RWPE2 (cell line): ENCODE measurements around the gene PELO.

Experiments used
- ATAC-seq: fragments of 200-7000 bp; cut with Tn5 transposase; 3 replicates; pipeline ENCODE4 v1.9.1; 2021; ENCODE audit warnings: low read depth
- DNase-seq: peaks from one replicate; pipeline ENCODE4 v3.0.0-alpha.2; 2020; ENCODE audit warnings: low spot score
- H3K27ac ChIP-seq: fragments of 450-650 bp; 2 replicates; pipeline ENCODE4 v1.5.1; 2017; ENCODE audit warnings: mild to moderate bottlenecking; ENCODE audit not compliant: poor library complexity, severe bottlenecking
- H3K27me3 ChIP-seq: fragments of 250-450 bp; sonication (Bioruptor Pico); 2 replicates; pipeline ENCODE4 v1.5.1; 2021; ENCODE audit warnings: mild to moderate bottlenecking, moderate library complexity; ENCODE audit not compliant: insufficient read depth, poor library complexity, severe bottlenecking
- H3K36me3 ChIP-seq: fragments of 250-450 bp; sonication (Bioruptor Pico); 2 replicates; pipeline ENCODE4 v1.5.1; 2020; ENCODE audit warnings: low read depth, mild to moderate bottlenecking, moderate library complexity
- H3K4me1 ChIP-seq: fragments of 250-450 bp; sonication (Bioruptor Pico); 2 replicates; pipeline ENCODE4 v1.5.1; 2021; ENCODE audit warnings: mild to moderate bottlenecking, moderate library complexity; ENCODE audit not compliant: insufficient read depth, poor library complexity, severe bottlenecking
- H3K4me3 ChIP-seq: fragments of 250-450 bp; sonication (Bioruptor Pico); 2 replicates; pipeline ENCODE4 v1.5.1; 2021; ENCODE audit warnings: mild to moderate bottlenecking, moderate library complexity; ENCODE audit not compliant: severe bottlenecking
- H3K9me3 ChIP-seq: fragments of 250-450 bp; sonication (Bioruptor Pico); 2 replicates; pipeline ENCODE4 v1.5.1; 2021; ENCODE audit warnings: mild to moderate bottlenecking, moderate library complexity; ENCODE audit not compliant: severe bottlenecking
- TF ChIP-seq, protein P1 (sequence below): fragments of 450-650 bp; IDR thresholded peaks from one replicate; pipeline ENCODE4 v1.5.1; 2017; ENCODE audit warnings: mild to moderate bottlenecking, moderate library complexity; ENCODE audit not compliant: poor library complexity, severe bottlenecking

Gene PELO

DNA sequence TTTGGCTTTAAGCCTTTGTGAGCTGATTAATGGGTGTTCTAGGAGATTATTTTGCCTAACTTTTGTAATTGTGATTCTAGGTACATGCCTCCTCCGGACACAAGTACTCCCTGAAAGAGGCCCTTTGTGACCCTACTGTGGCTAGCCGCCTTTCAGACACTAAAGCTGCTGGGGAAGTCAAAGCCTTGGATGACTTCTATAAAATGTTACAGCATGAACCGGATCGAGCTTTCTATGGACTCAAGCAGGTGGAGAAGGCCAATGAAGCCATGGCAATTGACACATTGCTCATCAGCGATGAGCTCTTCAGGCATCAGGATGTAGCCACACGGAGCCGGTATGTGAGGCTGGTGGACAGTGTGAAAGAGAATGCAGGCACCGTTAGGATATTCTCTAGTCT is 13.6 kb downstream of the PELO start:
- no peaks in the 10 kb centered on the region for H3K27me3 ChIP-seq
- H3K27ac ChIP-seq: peak overlapping the region; percentile 95
- peak; percentile 15; the same call in 1 of the 3 replicates for ATAC-seq
- H3K36me3 ChIP-seq: peaks cover 55% of the 10 kb centered on the region
- H3K9me3 ChIP-seq: no peaks in the 10 kb centered on the region
- TF ChIP-seq, protein P1, sequence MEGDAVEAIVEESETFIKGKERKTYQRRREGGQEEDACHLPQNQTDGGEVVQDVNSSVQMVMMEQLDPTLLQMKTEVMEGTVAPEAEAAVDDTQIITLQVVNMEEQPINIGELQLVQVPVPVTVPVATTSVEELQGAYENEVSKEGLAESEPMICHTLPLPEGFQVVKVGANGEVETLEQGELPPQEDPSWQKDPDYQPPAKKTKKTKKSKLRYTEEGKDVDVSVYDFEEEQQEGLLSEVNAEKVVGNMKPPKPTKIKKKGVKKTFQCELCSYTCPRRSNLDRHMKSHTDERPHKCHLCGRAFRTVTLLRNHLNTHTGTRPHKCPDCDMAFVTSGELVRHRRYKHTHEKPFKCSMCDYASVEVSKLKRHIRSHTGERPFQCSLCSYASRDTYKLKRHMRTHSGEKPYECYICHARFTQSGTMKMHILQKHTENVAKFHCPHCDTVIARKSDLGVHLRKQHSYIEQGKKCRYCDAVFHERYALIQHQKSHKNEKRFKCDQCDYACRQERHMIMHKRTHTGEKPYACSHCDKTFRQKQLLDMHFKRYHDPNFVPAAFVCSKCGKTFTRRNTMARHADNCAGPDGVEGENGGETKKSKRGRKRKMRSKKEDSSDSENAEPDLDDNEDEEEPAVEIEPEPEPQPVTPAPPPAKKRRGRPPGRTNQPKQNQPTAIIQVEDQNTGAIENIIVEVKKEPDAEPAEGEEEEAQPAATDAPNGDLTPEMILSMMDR: no peak
- DNase-seq: no peak
- H3K4me3 ChIP-seq: peak overlapping the region; percentile 54
- H3K4me1 ChIP-seq: peaks cover 29% of the 10 kb centered on the region

DNA sequence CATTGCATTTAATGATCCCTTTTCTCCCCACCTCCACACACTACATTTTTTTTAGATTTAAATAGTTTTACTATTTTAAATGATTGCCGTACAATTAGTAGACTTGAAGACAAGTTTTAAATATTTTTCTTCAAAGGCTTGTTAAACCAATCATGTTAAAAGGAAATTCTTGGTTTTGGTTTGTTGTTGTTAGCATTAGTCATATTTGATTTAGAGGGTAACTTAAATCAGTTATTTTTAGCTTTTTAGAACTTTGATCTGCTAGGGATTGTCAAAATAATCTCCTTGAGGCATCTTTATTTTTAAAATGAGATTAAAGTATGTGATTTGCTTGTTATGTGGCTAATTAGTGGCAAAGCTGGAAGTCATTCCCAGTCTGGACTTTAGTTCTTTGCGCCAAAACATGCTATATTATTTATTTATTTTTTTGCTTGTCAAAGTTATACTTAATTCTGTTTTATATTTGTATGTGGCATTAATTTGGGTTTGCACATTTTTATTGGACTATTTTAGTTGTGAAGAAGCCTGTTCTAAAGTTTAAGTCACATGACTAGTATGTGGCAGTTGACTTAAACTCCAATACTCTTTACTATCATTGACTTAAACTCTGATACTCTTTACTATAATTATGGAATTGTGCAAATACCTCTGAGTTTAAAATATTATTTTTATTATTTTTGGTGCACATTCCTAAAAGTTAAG is 14.7 kb downstream of the PELO start:
- no peak overlapping the region for H3K27ac ChIP-seq
- ATAC-seq: no peak

DNA sequence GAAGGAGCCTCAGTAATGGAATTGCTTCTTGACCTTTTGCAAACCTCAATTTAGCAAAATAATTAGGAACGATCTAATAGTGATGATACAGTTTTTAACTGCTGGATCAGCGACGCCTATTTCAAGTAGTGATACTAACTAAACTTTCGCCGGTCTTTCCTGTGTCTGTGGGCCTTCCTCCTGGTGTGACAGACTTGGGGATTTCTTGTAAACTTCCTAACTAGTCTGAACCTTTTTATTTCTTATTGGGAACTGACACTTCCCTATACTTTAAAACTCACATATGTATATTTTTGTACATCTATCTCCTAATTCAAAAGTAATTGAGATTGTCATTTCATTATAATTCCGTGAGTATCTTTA is 15.2 kb downstream of the PELO start:
- Histone ChIP-seq H3K27ac (no peak overlapping the region), H3K4me3 (no peak overlapping the region), H3K36me3 (peaks cover 55% of the 10 kb centered on the region), H3K9me3 (no peaks in the 10 kb centered on the region), H3K27me3 (no peaks in the 10 kb centered on the region), H3K4me1 (peaks cover 32% of the 10 kb centered on the region)
- no peak for DNase-seq
- ATAC-seq: no peak
- TF ChIP-seq, protein P1: no peak

More for the DNA sequence above, 14.7 kb downstream of the PELO start:
- Histone ChIP-seq H3K9me3 (no peaks in the 10 kb centered on the region), H3K4me3 (peak overlapping the region; percentile 54), H3K36me3 (peaks cover 55% of the 10 kb centered on the region), H3K4me1 (peaks cover 29% of the 10 kb centered on the region), H3K27me3 (no peaks in the 10 kb centered on the region)
- TF ChIP-seq, protein P1: no peak
- no peak for DNase-seq

DNA sequence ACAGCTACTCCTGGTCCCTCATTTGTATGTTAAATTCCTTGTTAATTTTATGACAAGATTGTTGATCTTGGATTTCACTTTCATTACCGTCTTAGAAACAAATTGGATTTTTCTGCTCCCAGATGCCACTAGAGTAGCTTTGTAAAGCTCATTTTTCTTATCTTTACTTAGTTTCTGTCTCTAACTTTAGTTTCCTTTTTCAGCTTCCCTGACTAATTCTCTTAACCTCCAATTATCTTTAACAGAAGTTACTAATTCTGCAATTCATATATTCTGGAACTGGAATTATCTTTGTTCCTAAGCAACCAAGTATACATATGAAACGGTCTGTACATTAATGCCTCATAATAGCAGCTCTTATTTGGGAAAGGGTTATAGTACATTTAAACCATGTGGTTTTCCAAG is 16.7 kb downstream of the PELO start:
- TF ChIP-seq, protein P1: no peak
- Histone ChIP-seq H3K9me3 (no peaks in the 10 kb centered on the region), H3K27ac (no peak overlapping the region), H3K27me3 (no peaks in the 10 kb centered on the region), H3K4me1 (peaks cover 36% of the 10 kb centered on the region), H3K36me3 (peaks cover 55% of the 10 kb centered on the region), H3K4me3 (no peak overlapping the region)
- no peak for DNase-seq
- no peak for ATAC-seq

DNA sequence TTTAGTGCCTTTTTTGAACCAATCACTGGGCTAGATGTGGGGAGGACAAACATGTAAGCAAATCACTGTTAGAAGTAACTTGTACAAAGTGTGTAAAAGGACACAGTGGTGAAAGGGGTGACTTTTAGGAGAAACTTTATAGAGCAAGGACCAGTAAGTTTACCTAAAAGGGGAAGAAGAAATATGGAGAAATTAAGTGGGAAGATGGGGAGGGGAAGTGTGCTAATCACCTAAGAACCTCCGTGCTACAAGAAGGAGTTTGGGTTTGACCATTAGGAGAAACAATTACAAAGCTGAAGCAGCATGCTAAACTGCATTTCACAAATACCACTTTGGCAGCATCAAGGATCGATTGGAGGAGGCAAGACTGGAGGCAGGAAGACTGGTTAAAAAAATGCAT is 17.3 kb downstream of the PELO start:
- no peak overlapping the region for H3K27ac ChIP-seq
- ATAC-seq: no peak
- H3K4me3 ChIP-seq: no peak overlapping the region
- H3K9me3 ChIP-seq: no peaks in the 10 kb centered on the region
- H3K4me1 ChIP-seq: peaks cover 42% of the 10 kb centered on the region
- H3K36me3 ChIP-seq: peaks cover 55% of the 10 kb centered on the region
- TF ChIP-seq, protein P1: no peak
- no peaks in the 10 kb centered on the region for H3K27me3 ChIP-seq
- no peak for DNase-seq
